Endodermal cell (in vitro differentiated cells): Measurements from ENCODE around the gene AKR1E2. TPM values are rescaled to one million over a fixed set of nuclear protein-coding genes. Genes with fewer than 3 reads are reported as not detected.

Source experiments
- DNase-seq: peaks from one replicate; pipeline ENCODE4 v3.0.0-alpha.2; 2017
- H3K27ac ChIP-seq: 2 replicates; pipeline ENCODE4 v1.5.1; 2013; ENCODE audit warnings: mild to moderate bottlenecking, low read depth, low read length, moderate library complexity
- H3K27me3 ChIP-seq: 2 replicates; pipeline ENCODE4 v1.6.1; 2013; ENCODE audit warnings: mild to moderate bottlenecking, low read length, moderate library complexity; ENCODE audit not compliant: insufficient read depth, control insufficient read depth, poor library complexity, severe bottlenecking
- H3K36me3 ChIP-seq: 2 replicates; pipeline ENCODE4 v1.7.0; 2013; ENCODE audit warnings: mild to moderate bottlenecking, low read length, moderate library complexity; ENCODE audit not compliant: control insufficient read depth, insufficient read depth
- H3K4me1 ChIP-seq: one replicate; pipeline ENCODE4 v1.7.0; 2013; ENCODE audit warnings: low read length; ENCODE audit not compliant: control insufficient read depth, insufficient read depth
- H3K4me3 ChIP-seq: 2 replicates; pipeline ENCODE4 v1.5.1; 2013; ENCODE audit warnings: mild to moderate bottlenecking, low read length, moderate library complexity
- H3K9ac ChIP-seq: 2 replicates; pipeline ENCODE4 v1.6.1; 2013; ENCODE audit warnings: mild to moderate bottlenecking, low read length, moderate library complexity; ENCODE audit not compliant: poor library complexity, severe bottlenecking; ENCODE audit errors: extremely low read depth
- H3K9me3 ChIP-seq: 2 replicates; pipeline ENCODE4 v1.6.1; 2013; ENCODE audit warnings: mild to moderate bottlenecking, low read length, moderate library complexity; ENCODE audit not compliant: control insufficient read depth
- H3K27ac Mint-ChIP-seq: 2 replicates; pipeline ENCODE4 v1.8.0; 2020; ENCODE audit warnings: mixed read lengths
- H3K27me3 Mint-ChIP-seq: 2 replicates; pipeline ENCODE4 v1.8.0; 2021; ENCODE audit warnings: mild to moderate bottlenecking, mixed read lengths; ENCODE audit not compliant: insufficient read depth
- H3K36me3 Mint-ChIP-seq: 2 replicates; pipeline ENCODE4 v1.8.0; 2020; ENCODE audit warnings: low read depth, mixed read lengths
- H3K4me1 Mint-ChIP-seq: 2 replicates; pipeline ENCODE4 v1.8.0; 2020; ENCODE audit warnings: mixed read lengths
- H3K4me3 Mint-ChIP-seq: 2 replicates; pipeline ENCODE4 v1.8.0; 2020; ENCODE audit warnings: mild to moderate bottlenecking, moderate library complexity, mixed read lengths
- H3K9me3 Mint-ChIP-seq: 2 replicates; pipeline ENCODE4 v1.8.0; 2020; ENCODE audit warnings: mild to moderate bottlenecking, mixed read lengths
- CTCF ChIP-seq: fragments of 200-600 bp; sonication (generic); conservative IDR thresholded peaks from 2 replicates; pipeline ENCODE4 v1.5.0; 2021; ENCODE audit warnings: antibody characterized with exemption, mild to moderate bottlenecking
- WGBS, 2 experiments: methylation state at CpG; one replicate each; pipeline versions ENCODE4 v1.1.5 to v1.1.7; 2013; ENCODE audit warnings: missing lambda C conversion rate in 2 of 2, mixed read lengths in 1 of 2; ENCODE audit not compliant: insufficient coverage in 1 of 2, insufficient read length in 1 of 2; 5-methylcytosine and 5-hydroxymethylcytosine counted together
- total RNA-seq, 2 donors: library from RNA; stranded (reverse); fragmentation: NEBNext Ultra II Directional in 1 of 2; extraction: Animal tissue kit (Norgen Biotek cat#: 25700) in 1 of 2; gene quantifications; 2 replicates in 1 of 2; 3 replicates in 1 of 2; pipeline ENCODE4 v1.2.1, GENCODE V29; 2021

Gene AKR1E2
- total RNA-seq, 2 donors from 2014 or later: 5.7 to 6.4 TPM

GRCh38 chr10:4851176-4851575 lies 25.2 kb downstream of the AKR1E2 start:
- Mint-ChIP-seq H3K27ac (no peak overlapping the region), H3K27me3 (peaks cover 2% of the 10 kb centered on the region), H3K9me3 (no peaks in the 10 kb centered on the region), H3K4me1 (peaks cover 29% of the 10 kb centered on the region), H3K4me3 (no peak overlapping the region), H3K36me3 (peaks cover 5% of the 10 kb centered on the region)
- no peak for TF ChIP-seq CTCF
- Histone ChIP-seq H3K9me3 (no peaks in the 10 kb centered on the region), H3K27me3 (no peaks in the 10 kb centered on the region), H3K4me3 (peak overlapping the region; percentile 46), H3K4me1 (peaks cover 12% of the 10 kb centered on the region), H3K27ac (no peak overlapping the region), H3K9ac (no peak overlapping the region), H3K36me3 (no peaks in the 10 kb centered on the region)
- WGBS, 2 experiments: 90 to 93% methylated on average over 2 to 5 of the region's 5 CpGs
- no peak for DNase-seq

GRCh38 chr10:4851846-4852245 lies 25.8 kb downstream of the AKR1E2 start:
- Mint-ChIP-seq H3K4me3 (no peak overlapping the region), H3K4me1 (peaks cover 29% of the 10 kb centered on the region), H3K27me3 (peaks cover 2% of the 10 kb centered on the region), H3K9me3 (no peaks in the 10 kb centered on the region), H3K36me3 (peaks cover 5% of the 10 kb centered on the region), H3K27ac (peak overlapping the region; percentile 11)
- 68 to 76% methylated on average over 5 to 6 of the region's 6 CpGs for WGBS, 2 experiments
- Histone ChIP-seq H3K27ac (no peak overlapping the region), H3K9me3 (no peaks in the 10 kb centered on the region), H3K4me3 (no peak overlapping the region), H3K27me3 (no peaks in the 10 kb centered on the region), H3K4me1 (peaks cover 12% of the 10 kb centered on the region), H3K9ac (no peak overlapping the region), H3K36me3 (no peaks in the 10 kb centered on the region)
- TF ChIP-seq CTCF: no peak
- peak; percentile 54 for DNase-seq

GRCh38 chr10:4865945-4866661 lies 40.1 kb downstream of the AKR1E2 start:
- Histone ChIP-seq H3K9ac (no peak overlapping the region), H3K36me3 (no peaks in the 10 kb centered on the region), H3K27me3 (no peaks in the 10 kb centered on the region), H3K9me3 (no peaks in the 10 kb centered on the region), H3K4me1 (no peaks in the 10 kb centered on the region), H3K27ac (no peak overlapping the region), H3K4me3 (no peak overlapping the region)
- 96 to 97% methylated on average over 4 to 7 of the region's 7 CpGs for WGBS, 2 experiments
- Mint-ChIP-seq H3K4me1 (no peaks in the 10 kb centered on the region), H3K27ac (no peak overlapping the region), H3K4me3 (no peak overlapping the region), H3K36me3 (no peaks in the 10 kb centered on the region), H3K9me3 (no peaks in the 10 kb centered on the region), H3K27me3 (no peaks in the 10 kb centered on the region)
- TF ChIP-seq CTCF: no peak
- DNase-seq: no peak
